NCI-H748 (cell line): ENCODE results near the gene FARP1.

Experiments used
- DNase-seq: peaks from one replicate; lab custom pipeline; 2025; ENCODE audit not compliant: unreplicated experiment; lab: John Stamatoyannopoulos, UW

Gene FARP1

DNA sequence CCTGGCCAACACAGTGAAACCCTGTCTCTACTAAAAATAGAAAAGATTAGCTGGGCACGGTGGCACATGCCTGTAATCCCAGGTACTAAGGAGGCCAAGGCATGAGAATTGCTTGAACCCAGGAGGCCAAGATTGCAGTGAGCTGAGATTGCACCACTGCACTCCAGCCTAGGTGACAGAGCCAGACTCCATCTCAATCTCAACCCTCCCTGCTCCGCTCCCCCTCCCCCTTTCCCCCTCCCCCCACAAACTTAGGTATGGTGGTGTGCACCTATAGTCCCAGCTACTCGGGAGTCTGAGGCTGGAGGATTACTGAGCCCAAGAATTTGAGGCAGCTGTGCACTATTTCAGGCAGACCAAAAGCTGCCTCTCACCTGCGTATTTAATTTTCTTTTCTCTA, 55.8 kb downstream of the FARP1 start:
- no peak for DNase-seq

DNA sequence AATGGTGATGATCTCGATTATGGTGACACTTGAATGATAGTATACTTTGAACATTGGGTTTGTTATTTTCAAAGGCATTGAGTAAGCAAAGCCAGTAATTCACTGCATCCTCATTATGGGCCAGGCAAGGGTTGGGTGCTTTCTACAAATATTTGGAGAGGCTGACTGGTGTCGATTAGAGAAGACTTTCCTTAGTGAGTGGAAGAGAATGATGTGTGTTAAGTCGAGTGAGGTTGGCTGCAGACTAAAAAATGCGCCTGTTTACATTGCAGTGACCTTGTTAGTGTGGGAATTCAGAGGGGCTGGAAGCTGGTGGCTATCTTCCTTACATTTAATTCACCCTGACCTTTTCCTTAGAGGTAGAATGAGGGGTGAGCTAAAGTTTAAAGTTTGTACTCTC, 56.6 kb downstream of the FARP1 start:
- peak; percentile 94 for DNase-seq

DNA sequence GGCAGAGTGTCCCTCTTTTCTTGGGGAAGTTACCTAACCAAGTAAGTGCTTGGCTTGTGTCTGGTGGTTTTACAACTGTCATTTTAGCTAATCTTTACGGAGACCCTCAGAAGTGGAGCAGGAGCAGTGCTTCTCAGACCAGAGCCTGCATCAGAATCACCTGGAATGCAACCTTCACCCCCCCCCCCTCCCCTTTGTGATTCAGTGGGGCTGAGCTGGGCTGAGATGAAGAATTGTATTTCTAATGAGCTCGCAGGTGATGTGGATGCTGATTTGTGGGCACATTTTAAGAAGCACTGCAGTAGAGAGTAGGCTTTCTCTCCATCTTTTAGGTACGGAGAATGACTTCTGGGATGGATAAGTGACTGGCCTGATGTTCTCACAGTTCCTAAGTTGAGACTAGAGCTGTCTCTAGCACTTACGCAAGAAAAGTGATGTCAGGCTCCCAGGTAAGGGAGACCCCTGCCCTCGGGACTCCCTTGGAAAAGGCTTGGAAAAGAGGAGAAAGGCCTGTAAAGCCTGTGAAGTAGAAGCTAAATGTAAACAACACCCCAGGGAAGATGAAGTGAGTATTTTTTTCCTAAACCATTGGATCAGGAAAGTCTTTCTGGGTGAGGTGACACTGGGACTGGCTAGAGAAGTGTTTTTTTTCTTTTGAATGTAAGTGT, 57.5 kb downstream of the FARP1 start:
- DNase-seq, result no peak

DNA sequence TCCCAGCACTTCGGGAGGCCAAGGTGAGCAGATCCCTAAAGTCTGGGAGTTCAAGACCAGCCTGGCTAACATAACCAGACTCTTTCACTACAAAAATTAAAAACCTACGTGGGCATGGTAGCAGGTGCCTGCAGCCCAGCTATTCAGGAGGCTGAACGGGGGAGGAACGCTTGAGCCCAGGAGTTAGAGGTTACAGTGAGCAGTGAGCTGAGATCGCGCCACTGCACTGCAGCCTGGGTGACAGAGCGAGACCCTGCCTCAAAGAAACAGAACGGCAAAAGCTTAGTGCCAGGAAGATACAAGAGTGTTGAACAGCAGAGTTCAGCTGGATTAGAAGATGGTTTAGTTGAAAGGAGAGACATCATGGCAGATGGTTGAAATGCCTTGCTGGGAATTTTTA, 58.3 kb downstream of the FARP1 start:
- no peak for DNase-seq

DNA sequence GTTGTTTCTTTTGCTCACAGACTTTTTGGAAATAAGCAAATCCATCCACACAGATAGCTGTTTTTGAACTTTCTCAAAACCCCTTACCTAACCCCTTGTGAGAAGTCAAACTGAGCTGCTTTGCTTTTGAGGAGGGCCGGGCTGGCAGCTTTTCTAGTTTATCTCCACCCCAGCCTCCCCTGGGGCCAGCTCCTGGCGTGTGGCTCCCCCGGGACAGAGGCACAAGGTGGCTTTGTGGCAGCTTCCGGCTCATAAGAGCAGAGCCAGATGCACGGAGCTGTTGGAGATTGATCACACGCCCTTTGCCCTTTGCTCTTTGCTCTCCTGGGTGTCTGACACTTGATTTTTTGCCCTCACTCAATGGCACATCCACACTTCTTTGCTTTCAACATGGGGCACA, 59.1 kb downstream of the FARP1 start:
- no peak for DNase-seq

DNA sequence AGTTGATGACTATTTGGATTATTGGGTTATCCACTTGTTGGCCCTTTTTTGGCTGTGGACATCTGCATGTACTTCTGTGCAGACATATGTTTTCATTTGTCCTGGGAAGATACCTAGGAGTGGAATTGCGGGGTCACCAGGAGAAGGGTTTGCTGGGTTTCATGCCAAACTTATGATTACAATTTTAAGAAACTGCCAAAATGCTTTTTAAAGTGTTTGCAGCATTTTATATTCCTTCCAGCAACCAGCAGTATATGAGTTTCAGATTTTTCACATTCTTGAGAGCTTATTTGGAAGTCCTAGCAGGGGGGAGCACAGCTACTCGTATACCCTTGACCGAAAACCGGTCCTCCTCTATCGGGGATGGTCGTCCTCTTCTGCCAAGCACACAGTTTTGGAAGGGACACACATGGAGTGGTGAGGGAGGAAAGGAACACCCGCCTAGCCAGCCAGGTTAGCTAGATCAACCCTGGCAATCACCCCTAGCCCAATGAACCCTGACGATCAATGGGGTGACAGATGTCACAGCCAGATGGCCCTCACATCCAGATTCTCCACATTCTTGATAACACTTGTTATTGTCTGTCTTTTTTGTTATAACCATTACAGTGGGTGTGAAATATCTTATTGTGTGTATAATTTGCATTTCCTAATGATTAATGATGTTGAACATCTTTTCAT, 60.9 kb downstream of the FARP1 start:
- no peak for DNase-seq

DNA sequence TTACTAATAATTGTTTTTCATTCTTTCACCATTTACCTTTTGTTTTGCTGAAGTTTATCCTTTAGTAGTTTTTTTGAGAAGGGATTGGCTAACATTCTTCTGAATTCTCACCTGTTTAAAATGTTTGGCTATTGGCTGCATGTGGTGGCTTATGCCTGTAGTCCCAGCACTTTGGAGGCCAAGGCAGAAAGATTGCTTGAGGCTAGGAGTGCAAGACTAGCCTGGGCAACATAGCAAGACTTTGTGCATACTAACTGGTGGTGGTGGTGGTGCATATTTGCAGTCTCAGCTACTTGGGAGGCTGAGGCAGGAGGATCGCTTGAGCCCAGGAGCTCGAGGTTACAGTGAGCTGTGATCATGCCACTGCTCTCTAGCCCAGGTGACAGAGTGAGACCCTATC, 61.7 kb downstream of the FARP1 start:
- no peak for DNase-seq

DNA sequence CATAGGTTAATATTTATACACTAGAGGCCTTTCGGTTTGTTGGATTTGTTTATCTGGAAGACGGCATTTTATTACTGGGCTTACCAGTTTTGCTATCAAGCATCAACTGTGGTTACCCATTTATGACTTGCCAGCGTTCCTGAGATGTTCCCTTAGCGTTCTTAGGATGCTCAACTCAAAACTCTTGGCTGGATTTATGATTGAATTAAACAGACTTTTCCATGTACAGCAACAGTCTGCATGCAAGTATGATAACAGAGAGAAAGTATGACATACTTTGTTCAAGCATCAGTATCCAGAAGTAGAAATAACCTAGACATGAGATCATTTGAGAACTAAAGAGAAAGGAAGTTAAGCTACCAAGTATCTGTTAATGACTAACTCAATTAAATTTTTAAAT, 64.1 kb downstream of the FARP1 start:
- DNase-seq, result no peak

DNA sequence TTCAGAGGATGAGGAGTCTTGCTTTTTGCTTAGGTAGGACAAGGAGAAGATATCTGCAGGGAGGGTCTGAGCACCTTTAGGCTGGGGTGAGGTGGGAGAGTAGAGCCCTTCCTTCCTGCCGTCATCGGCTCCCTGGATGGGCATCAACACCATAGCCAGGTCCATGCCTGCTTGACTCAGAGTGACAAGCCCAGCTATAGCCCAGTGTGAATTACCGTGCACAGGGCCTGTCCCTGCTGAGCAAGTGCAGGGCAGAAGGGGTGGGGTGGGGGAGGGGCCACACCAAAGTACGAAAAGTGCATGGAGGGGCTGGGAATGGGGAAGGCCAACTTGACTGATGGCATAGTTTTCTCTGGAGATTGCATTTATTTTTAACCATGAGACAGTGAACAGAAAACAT, 64.5 kb downstream of the FARP1 start:
- no peak for DNase-seq

DNA sequence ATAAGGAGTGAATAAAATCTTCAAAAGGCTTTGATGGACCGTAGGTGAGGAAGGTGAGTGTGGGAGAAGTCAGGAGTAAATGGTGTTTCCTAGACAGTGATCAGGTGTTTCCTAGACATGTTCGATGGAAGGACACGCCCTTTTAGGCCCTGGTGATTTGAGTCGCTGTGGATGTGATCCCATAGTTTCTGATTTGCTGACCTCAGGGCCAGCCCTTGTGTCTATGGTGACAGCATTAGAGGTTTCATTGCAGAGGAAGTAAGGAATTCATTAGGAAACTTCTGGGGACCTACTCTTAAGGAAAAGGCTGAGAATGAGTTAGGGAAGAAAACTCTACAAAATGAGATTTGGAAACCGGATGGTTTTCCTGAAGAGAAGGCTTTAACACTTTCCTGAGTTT, 65.7 kb downstream of the FARP1 start:
- DNase-seq, result no peak

DNA sequence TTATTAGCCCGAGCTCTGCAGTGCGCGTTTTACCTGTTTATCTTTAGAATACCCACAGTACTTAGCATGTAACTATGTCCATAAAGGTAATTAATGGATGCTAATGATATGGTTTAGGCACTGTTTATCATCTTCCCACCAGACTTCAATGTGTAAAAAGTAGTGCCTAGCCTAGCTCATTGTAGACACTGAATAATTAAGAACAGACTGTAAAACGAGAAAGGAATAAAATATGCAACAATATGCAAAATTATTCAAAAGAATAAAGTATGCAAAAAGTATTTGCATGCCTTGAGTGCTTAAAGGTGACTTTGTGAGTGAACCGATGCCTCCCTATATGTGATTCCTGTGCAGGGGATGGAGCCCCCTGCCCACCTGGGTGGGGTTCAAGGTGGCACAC, 69.9 kb downstream of the FARP1 start:
- peak; percentile 11 for DNase-seq

DNA sequence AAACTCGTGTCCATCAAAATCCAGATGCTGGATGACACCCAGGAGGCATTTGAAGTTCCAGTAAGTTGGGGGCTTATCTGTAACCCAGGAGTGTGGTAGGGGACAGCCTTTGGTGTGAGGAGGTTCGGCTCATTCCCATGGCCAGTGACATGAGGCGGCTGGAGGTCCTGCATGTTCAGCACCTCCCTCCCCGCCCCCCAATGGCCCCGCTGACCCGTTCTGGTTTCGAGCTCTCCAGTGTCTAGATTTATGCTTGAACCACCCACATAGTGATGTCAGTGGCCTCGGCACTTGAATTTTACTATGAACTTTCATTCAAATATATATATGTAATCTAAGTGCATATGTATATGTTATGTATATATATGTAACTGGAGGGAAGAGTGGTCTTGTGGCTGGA, 70.5 kb downstream of the FARP1 start:
- DNase-seq, result no peak

DNA sequence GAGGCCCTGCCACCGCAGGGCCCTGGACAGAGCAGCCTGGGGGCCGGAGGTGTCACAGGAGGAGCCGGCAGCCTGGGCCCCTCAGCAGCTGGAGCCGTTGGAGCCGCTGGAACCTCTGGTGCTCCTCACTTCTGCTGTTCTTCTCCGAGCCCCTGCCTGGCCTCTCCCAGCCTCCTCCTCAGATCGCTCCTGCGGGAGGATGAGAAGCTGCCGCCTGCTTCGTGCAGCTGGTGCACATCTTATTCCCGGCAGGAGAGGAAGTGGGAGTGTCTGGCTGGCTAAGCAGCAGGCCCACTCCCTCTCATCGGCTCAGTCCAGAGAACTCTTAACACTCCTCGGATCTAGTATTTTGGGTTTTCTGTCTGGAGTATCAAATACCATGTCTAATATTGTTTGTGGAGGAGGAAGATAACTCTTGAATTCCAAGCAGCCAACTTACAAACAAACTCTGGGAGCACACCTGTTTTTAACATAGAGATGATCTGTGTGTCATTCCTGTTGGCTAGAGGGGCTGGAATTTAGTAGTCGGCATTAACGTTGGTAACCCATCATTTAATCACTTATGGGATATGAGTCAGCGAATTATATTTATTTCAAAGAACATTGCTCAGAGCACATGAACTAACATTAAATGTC, 71.2 kb downstream of the FARP1 start:
- no peak for DNase-seq

DNA sequence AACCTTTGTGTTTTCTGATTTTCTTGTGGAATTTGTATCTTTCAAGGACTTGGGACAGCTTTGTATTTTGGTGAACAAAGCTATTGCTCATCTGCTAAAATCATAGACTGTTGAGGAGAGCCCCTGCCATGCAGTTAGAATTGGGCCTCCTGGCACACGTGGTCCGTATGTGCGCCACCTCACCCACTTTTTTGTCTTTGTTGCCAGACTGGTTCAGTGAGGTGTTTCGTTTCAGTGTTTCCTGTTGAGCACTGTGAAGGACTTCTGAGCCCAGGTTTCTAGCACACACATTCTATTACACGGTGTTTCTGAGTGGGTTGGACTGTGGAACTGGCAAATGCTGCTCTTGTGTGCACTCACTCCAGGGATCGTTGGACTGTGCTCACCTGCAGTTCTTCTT, 71.8 kb downstream of the FARP1 start:
- peak; percentile 30 for DNase-seq

DNA sequence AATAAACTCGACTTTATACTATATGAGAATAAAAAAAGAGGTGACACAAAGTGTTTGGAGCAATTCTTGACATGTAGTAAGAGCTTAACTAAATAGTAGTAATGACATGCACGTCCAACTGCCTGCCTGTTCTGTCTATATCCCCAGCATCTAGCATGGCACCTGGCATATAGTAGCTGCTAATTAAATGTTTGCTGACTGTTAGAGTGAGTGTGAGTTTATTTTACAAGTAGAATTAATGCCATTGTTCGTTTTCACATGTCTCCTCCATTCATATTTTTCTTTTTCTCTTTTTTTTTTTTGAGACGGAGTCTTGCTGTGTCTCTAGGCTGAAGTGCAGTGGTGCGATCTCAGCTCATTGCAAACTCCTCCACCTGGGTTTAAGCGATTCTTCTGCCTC, 72.6 kb downstream of the FARP1 start:
- DNase-seq, result no peak

DNA sequence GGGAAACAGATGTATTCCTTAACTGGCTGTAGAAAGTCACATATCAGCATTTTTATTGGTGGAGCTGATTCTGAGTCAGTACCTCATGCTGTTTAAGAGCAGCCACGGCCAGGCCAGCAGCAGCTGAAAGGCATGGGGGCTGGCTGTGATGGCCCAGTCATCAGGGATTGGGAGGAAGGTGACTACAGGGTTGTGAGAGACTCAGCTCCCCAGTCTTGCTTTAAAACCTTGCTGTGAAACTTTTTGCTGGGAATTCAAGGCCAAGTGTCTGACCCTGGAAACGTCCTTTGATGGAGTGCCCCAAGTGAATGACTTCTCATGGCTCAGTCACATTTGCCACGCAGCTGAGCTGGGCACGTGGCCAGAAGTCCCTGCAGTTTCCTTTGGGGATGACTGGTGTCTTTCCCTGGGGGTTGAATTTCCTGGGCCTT, 73.3 kb downstream of the FARP1 start:
- no peak for DNase-seq

DNA sequence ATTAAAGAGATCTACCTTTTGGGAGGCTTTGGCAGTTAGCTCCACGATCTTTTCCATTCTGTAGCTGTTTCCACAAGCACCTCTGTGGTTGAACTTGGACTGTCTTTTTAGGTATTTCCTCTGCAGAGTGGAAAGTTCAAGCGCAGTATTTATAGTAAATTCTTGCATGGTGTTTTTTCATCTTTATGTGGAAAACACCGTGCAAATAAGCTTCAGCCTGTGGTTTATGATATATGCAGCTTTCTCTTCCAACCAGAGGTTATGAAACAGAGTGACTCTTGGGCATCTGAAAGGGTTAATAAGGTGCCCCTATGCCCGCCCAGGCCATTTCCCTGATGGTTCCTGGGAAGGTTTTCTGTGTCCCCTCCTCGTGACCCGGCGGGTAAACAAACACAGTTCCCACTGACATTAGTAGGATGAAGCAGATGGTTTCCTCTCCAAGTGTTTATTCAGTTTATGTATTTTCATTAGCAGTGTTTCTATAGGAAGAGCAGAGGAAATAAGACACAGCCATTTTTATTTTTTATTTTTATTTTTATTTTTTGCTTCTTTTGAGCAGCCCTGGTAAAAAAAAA, 73.9 kb downstream of the FARP1 start:
- DNase-seq, result peak; percentile 78

DNA sequence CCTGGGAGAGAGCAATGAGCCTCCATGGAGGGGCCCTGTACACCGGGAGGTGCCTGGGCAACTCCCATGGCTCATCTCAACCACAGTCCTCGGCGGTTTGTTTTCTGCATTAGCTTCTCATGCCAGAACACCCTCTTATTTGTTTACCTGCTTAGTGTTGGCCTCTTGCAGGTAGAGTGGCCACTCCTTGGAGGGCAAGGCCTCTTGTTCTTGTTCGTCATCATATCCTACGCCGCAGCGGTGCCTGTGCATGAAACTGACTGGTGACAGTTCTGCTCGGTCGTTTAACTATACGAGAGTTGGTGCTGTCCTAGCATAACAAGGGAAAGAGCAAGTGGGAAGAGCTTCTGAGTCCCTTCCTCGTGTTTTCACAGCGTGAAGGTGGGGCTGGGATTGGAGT, 74.7 kb downstream of the FARP1 start:
- no peak for DNase-seq

DNA sequence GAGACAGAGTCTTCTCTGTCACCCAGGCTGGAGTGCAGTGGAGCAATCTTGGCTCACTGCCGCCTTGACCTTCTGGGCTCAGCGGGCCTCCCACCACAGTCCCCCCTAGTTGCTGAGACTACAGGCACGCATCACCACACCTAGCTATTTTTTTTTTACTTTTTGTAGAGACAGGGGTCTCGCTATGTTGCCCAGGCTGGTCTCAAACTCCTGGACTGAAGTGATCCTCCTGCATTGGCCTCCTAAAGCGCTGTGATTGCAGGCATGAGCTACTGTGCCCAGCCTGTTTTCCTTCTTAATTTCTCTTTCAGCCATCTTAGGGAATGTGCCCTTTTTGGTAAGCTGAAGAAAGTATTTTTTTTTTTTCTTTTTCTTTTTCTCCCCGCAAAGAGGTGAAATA, 76.8 kb downstream of the FARP1 start:
- no peak for DNase-seq

DNA sequence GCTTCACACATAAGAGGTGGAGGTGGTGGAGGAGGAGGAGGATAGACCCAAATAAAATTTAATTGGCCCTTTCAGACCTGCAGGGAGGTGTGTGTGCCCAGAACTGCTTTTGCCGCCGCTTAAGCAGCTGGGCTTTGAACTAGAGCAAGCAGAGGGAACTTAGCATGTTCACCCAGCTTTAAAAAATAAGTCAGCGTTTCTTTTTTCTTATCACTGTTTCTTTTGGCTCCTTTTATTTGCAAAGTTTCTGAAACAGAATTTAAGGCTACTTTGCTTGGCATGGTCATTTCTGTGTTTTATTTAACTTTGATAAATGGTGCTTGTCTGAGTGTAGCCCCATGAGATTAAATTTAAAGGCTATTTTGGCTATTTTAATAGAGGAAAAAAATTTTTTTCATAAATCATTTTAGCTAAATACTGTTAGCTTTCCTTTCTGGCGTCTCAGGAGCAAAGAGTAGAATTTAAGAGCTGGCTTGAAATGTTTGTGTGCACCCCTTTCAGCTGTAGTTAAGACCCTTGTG, 77.4 kb downstream of the FARP1 start:
- DNase-seq, result no peak

DNA sequence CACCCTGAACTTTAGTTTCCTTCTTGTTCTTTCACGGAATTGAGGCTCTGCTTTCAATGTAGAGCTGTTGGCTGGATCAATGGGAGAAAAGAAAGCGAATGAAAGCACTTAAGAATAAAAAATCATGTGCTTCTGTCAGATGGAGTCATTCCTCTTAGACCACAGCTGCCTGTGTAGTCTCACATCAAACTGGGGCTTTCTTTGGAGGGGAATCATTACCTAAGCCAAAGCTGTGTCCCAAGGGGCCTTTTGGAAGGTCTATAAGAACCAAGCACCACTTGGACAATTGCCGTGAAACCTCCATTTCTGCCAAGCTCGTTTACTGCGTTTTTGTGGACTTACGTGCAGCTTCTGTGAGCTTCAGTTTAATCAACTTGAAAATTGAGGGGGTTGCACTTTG, 78.3 kb downstream of the FARP1 start:
- DNase-seq, result no peak

DNA sequence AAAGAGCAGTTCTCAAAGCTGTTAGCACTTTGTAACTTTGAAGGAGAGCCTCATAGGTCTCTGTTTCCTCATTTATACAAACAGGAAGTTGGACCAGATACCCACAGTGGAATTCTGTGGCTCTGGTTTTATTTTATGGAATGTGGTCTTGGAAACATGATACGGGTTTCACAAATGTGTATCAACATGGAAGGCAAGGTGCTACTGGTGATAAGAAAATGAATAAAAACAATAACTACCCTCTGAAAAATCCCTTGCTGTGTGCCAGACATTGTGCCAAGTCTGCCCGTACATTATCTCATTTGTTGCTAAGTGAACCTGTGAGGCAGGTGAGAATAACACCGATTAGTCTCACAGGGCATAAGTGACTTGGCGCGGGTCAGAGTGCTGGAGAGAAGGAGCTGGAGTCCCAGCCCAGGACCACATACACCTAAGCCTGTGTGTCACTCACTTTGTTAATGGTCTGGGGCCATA, 79.2 kb downstream of the FARP1 start:
- DNase-seq, result no peak
